ENCODE measurements around the gene TMEM215.

- no peak for TF ChIP-seq CTCF (IDR thresholded peaks at IDR 0.05)
- TF ChIP-seq EZH2 (IDR thresholded peaks at IDR 0.05; ENCODE audit: borderline replicate concordance, insufficient read depth, low read depth, low read length, poor library complexity, severe bottlenecking), result no peak
Measured at GRCh38 chr9:32755730-32756129, 27.6 kb upstream of the TMEM215 start.

Data from B cell (primary cell).